ENCODE data around the gene ELOVL7.
A peak's percentile ranks its signal among the peaks of the same experiment; 100 is the strongest.
"Not testable (repeated sequence)": the region's sequence is repeated elsewhere in the genome, so short reads cannot be mapped to it uniquely, and the experiment has no call there.

Gene ELOVL7

DNA sequence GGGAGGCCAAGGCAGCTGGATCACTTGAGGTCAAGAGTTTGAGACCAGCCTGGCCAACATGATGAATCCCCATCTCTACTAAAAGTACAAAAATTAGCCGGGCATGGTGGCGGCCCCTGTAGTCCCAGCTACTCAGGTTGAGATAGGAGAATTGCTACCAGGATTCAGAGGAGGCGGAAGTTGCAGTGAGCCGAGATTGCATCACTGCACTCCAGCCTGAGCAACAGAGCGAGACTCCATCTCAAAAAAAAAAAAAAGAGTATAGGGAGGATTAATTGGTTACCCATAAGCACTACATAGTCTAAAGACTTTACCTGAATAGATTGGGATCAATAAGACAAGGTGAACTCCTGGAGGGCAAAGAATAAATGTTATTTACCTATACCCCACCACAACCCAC, 27.9 kb downstream of the ELOVL7 start:
- not testable (repeated sequence) for H3K27ac Mint-ChIP-seq, H3K36me3 Mint-ChIP-seq, H3K9me3 Mint-ChIP-seq

DNA sequence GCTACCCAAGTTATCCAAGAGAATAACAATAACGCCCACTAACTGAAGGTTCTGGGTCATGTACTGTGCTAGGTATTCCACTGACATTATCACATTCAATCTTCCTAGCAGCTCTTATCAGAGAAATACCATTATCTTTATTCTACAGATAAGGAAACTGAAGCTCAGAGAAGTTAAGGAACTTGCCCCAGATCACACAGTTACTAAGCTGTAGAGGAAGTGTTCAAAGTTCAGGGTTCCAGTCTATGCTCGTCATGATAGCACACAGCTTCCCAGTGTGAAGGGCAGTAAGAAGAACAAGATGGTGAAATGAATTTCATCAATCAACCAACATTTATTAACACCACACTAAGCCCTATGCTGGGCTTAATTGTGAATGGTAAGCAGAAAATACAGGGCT, 29.6 kb downstream of the ELOVL7 start:
- no peaks in the 10 kb centered on the region for H3K36me3 Mint-ChIP-seq
- no peak overlapping the region for H3K27ac Mint-ChIP-seq
- H3K4me1 Mint-ChIP-seq = no peaks in the 10 kb centered on the region
- no peak overlapping the region for H3K4me3 Mint-ChIP-seq
- no peak for ATAC-seq
- peaks cover 27% of the 10 kb centered on the region for H3K27me3 Mint-ChIP-seq
- H3K9me3 Mint-ChIP-seq = no peaks in the 10 kb centered on the region

More for the DNA sequence above, 27.9 kb downstream of the ELOVL7 start:
- H3K4me3 Mint-ChIP-seq, H3K4me1 Mint-ChIP-seq, ATAC-seq: not testable (repeated sequence)
- H3K27me3 Mint-ChIP-seq = peaks cover 27% of the 10 kb centered on the region

DNA sequence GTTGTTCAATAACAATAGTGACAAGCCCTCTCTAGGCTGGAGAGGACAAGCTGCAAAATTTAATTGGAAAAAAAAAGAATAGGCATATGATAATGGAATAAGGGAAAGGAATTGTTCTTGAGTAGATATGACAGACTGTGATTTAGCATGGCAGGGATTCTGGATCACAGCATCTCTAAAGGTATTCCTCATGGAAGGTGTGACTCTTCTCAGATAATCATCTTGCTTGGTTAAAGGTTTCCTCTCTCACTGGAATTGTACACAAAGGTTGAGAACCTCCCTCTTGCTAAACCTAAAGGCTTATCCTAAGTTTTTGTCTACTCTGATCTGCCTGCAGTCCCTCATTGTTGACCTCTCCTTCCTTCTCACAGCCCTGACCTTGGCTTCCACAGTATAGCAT, 31.6 kb downstream of the ELOVL7 start:
- Mint-ChIP-seq H3K36me3 (no peaks in the 10 kb centered on the region), H3K4me1 (no peaks in the 10 kb centered on the region), H3K9me3 (peaks cover under 1% of the 10 kb centered on the region), H3K27me3 (peaks cover 27% of the 10 kb centered on the region), H3K27ac (no peak overlapping the region), H3K4me3 (no peak overlapping the region)
- no peak for ATAC-seq

DNA sequence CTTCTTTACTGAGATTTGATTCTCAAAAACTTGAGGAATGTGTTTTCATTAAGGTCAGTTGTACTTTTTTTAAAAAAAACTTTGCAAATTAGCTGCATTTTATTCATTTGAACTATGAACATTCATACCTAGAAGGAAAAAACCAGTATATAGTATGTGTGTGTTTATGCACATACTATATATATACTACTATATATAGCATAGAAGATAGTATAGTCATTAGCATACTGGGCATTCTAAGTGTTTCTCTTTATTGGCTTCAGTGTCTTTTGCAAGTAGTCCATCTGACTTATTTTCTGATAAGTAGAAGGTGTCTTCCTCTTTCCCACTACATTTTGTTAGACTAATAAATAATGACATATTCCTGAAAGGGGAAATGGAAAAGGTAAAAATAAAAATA, 33.0 kb downstream of the ELOVL7 start:
- Mint-ChIP-seq H3K27me3 (peaks cover 27% of the 10 kb centered on the region), H3K4me3 (no peak overlapping the region), H3K27ac (no peak overlapping the region), H3K9me3 (peaks cover 6% of the 10 kb centered on the region), H3K36me3 (no peaks in the 10 kb centered on the region), H3K4me1 (no peaks in the 10 kb centered on the region)
- no peak for ATAC-seq

DNA sequence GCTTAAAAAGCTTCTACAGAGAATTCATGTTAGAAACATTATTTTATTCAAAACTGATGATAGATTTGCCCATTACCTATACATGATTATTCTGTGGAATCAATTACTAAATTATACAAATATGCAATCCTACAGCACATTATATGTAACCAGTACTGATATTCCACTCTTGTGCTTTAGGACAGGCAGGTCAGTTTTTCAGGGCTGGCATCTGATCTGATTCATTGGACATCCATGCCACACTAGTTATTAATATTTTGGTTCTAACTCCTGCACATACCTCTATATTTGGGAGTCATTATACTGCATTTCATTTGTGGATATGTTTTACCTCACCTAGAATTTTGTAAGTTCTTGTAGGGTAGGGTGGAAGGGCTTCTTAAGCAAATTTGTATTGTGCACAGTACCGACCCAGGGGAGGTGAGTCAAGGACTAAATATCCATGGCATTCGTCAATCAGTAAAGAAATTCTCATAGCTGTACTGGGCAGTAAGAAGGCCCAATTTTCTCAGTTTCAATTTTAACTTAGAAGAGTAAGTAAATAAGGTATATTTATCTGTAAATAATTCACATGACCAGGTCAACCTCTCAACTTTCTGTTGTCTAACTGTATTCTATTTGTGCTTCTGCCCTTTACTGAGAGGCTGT, 33.5 kb downstream of the ELOVL7 start:
- H3K9me3 Mint-ChIP-seq = peaks cover 6% of the 10 kb centered on the region
- H3K36me3 Mint-ChIP-seq = no peaks in the 10 kb centered on the region
- no peaks in the 10 kb centered on the region for H3K4me1 Mint-ChIP-seq
- peaks cover 27% of the 10 kb centered on the region for H3K27me3 Mint-ChIP-seq
- no peak overlapping the region for H3K4me3 Mint-ChIP-seq
- no peak overlapping the region for H3K27ac Mint-ChIP-seq
- no peak for ATAC-seq

DNA sequence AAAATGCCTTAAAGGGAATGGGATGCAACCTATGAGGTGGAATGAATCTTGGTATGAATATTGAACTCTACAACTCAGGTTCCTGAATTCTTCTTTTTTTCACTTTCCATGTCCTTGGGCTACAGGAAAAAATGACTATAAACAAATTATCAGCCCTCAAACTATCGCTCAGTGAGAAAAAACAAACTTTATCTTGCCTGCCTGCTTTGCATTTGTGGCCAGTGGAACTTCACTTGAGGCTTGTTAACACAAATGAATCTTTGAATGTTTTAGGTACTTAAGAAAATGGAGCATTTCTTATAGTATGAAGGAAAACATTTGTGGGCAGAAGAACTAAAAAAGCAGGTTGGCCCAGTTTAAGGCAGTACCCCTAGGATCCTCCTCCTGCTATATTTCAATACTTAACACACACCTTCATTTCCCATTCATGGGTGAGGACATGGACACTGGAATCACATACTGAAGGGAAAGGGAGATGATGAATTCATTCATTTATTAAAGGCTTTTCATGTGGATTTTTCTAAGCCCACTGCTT, 34.1 kb downstream of the ELOVL7 start:
- Mint-ChIP-seq H3K36me3 (no peaks in the 10 kb centered on the region), H3K4me1 (no peaks in the 10 kb centered on the region), H3K27ac (no peak overlapping the region), H3K4me3 (no peak overlapping the region), H3K27me3 (peaks cover 27% of the 10 kb centered on the region), H3K9me3 (peaks cover 6% of the 10 kb centered on the region)
- no peak for ATAC-seq

DNA sequence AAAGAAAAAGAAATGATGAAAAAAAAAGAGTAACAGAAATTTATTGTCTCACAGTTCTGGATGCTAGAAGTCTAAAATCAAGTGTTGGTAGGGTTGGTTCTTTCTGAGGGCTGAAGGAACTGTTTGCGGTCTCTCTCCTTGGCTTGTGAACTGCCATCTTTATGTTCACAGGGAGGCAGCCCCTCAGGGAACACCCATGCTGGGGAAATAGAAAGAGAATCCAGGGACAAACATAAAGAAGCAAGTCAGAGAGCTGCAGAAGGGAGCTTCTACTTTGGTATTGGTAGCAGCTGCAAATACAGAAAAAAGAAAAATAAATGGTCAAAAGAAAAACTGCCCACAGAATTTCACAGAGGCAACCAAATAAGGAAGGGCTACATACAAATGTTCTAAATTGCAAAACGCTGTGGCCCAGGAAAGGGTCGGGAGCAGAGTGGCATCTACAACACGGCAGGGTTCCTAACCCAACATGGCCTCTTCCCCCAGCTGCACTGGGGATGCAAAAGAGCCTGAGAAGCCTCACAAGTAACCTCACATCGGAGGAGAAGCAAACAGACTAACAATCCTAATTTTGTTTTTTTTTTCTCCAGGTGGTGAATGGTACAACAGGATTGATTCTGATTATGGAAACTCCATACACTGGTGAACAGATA, 37.4 kb downstream of the ELOVL7 start:
- no peak for ATAC-seq
- Mint-ChIP-seq H3K36me3 (no peaks in the 10 kb centered on the region), H3K27ac (no peak overlapping the region), H3K27me3 (no peaks in the 10 kb centered on the region), H3K4me1 (no peaks in the 10 kb centered on the region), H3K4me3 (no peak overlapping the region), H3K9me3 (peaks cover 6% of the 10 kb centered on the region)

DNA sequence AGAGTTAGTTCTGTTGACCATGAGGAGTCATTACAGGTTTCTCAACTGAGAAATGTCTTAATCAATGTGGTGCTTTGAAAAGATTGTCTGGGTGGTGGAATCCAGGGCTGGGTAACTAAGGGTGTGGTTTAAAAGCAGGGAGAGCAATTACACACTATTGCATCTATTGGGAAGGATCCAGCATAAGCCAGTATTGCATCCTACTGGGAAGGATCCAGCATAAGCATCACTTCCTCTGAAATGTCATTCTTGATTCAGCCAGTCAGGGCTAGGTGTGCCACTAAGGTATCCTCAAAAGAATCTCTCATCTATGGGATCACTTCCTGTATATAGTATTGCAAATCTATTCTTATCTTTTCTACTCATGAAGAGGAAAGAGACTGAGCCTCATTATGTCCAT, 38.6 kb downstream of the ELOVL7 start:
- Mint-ChIP-seq H3K9me3 (peaks cover 6% of the 10 kb centered on the region), H3K27ac (no peak overlapping the region), H3K36me3 (no peaks in the 10 kb centered on the region), H3K4me1 (no peaks in the 10 kb centered on the region), H3K27me3 (no peaks in the 10 kb centered on the region), H3K4me3 (no peak overlapping the region)
- no peak for ATAC-seq

DNA sequence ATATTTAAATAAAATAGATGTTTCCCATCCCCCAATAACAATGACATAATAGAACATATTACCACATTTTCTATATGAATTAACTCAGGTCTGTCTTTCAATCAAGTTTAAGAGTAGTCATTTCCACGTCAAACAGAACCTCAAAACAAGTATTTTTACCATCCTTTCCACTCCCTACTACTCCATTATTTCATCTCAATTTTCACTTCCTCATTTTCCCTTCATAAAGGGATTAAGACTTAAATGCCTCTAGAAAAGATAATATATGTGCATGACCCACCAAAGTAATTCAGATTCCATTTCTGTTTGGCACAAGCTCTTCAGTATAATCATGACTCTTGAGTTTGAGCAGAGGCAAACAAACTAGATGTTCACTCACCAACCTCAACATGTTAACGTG, 40.4 kb downstream of the ELOVL7 start:
- H3K27ac Mint-ChIP-seq = no peak overlapping the region
- H3K36me3 Mint-ChIP-seq = no peaks in the 10 kb centered on the region
- no peaks in the 10 kb centered on the region for H3K4me1 Mint-ChIP-seq
- no peak overlapping the region for H3K4me3 Mint-ChIP-seq
- H3K27me3 Mint-ChIP-seq = no peaks in the 10 kb centered on the region
- ATAC-seq = no peak
- peaks cover 6% of the 10 kb centered on the region for H3K9me3 Mint-ChIP-seq

DNA sequence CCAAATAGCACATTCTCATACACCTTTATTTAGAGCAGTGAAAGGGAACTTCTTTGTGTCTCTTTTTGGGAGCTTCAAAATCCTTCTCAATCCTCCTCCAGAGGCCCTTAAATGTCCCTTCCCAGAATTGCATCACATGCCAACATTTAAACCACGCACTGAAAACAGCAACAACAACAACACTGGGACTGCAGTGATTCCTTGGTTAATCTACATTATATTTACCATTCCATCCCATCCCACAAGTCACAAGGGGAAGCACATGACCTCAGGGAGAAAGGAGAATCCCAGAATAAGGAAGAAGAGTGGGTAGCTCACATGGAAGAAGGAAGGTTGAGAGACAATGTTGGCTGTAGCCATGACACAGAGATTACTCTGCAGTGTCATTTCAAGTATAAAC, 41.1 kb downstream of the ELOVL7 start:
- Mint-ChIP-seq H3K9me3 (peaks cover 6% of the 10 kb centered on the region), H3K27me3 (no peaks in the 10 kb centered on the region), H3K27ac (no peak overlapping the region), H3K36me3 (no peaks in the 10 kb centered on the region), H3K4me3 (no peak overlapping the region), H3K4me1 (no peaks in the 10 kb centered on the region)
- ATAC-seq = no peak

DNA sequence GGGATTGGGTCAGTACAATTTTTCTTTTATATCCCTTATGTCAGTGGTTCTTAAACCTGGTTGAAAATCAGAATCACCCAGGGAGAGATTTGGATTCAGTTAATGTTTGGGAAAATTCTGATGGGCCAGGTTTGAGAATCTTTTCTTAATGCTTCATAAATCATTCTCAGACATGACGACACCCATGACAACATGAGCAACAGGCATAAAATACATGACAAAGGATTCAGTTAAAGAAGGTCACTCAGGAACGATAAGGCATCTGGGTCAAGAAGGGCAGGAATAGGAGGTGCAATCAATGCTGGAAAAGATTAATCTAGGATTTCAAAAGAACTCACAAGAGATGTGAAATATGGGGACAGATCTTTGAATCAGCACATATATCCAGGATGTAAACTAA, 41.8 kb downstream of the ELOVL7 start:
- Mint-ChIP-seq H3K27ac (no peak overlapping the region), H3K9me3 (peaks cover 3% of the 10 kb centered on the region)

DNA sequence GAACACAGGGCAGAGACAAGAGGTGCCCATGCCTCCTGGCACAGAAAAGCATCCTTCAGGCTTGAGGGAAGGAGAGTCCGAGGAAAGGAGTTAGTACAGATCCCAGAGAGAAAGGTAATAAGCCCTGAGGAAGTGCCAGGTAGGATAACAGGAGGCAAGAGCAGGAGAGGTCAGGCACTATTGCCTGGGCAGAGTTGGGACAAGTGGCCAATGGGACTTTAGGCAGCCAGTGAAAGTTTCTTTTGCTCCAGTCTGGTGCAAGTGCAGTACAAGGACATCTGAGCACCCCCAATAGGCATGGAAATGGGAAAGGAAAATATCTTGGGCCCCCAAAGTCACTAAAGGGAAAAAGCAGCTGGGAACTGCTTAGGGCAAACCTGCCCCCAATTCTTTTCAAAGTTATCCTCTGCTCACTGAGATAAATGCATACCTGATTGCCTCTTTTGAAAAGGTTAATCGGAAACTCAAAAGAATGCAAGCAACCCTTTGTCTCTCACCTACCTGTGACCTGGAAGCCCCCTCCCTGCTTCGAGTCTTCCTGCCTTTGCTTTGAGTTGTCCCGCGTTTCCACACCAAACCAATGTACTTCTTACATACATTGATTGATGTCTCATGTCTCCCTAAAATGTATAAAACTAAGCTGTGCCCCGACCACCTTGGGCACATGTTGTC, 46.5 kb downstream of the ELOVL7 start:
- no peak overlapping the region for H3K27ac Mint-ChIP-seq
- H3K27me3 Mint-ChIP-seq = peaks cover 13% of the 10 kb centered on the region
- H3K4me3 Mint-ChIP-seq = no peak overlapping the region
- H3K36me3 Mint-ChIP-seq = no peaks in the 10 kb centered on the region
- no peak for ATAC-seq
- H3K4me1 Mint-ChIP-seq = no peaks in the 10 kb centered on the region
- H3K9me3 Mint-ChIP-seq = no peaks in the 10 kb centered on the region

More for the DNA sequence above, 41.8 kb downstream of the ELOVL7 start:
- no peaks in the 10 kb centered on the region for H3K36me3 Mint-ChIP-seq
- H3K27me3 Mint-ChIP-seq = no peaks in the 10 kb centered on the region
- no peaks in the 10 kb centered on the region for H3K4me1 Mint-ChIP-seq
- ATAC-seq = no peak
- no peak overlapping the region for H3K4me3 Mint-ChIP-seq

DNA sequence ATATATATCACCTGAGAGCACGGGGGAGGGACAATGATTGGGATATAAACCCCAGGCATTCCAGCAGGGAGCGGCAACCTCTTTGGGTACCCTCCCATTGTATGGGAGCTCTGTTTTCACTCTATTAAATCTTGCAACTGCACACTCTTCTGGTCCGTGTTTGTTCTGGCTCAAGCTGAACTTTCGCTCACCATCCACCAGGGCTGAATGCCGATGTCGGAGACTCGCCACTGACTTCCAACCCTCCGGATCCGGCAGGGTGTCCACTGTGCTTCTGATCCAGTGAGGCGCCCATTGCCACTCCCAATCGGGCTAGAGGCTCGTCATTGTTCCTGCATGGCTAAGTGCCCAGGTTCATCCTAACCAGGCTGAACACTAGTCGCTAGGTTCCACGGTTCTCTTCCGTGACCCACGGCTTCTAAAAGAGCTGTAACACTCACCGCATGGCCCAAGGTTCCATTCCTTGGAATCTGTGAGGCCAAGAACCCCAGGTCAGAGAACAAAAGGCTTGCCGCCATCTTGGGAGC, 48.6 kb downstream of the ELOVL7 start:
- H3K4me3 Mint-ChIP-seq, H3K9me3 Mint-ChIP-seq, H3K27ac Mint-ChIP-seq, H3K36me3 Mint-ChIP-seq, H3K4me1 Mint-ChIP-seq, ATAC-seq: not testable (repeated sequence)
- peaks cover 23% of the 10 kb centered on the region for H3K27me3 Mint-ChIP-seq

DNA sequence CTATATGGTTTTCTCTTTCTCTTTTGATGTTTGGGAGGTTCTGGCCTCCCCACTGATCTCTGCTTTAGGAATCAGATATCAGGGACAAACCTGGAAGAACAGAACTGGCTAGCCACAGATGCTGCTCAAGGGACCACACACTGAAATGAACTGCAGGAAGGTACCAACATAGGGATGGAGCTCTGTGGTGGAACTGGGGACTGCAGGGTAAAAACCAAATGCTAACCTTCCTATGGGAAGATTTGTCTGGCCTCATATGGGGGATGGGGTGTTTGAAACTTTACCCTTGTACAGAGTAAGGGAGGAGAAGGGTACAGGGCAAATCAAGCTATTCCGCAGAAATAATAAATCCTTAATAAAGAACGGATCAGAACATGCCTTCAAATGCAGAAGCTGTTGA, 49.4 kb downstream of the ELOVL7 start:
- Mint-ChIP-seq H3K4me1 (no peaks in the 10 kb centered on the region), H3K27ac (no peak overlapping the region), H3K4me3 (no peak overlapping the region), H3K27me3 (peaks cover 23% of the 10 kb centered on the region), H3K36me3 (no peaks in the 10 kb centered on the region), H3K9me3 (no peaks in the 10 kb centered on the region)
- peak; percentile 6 for ATAC-seq

DNA sequence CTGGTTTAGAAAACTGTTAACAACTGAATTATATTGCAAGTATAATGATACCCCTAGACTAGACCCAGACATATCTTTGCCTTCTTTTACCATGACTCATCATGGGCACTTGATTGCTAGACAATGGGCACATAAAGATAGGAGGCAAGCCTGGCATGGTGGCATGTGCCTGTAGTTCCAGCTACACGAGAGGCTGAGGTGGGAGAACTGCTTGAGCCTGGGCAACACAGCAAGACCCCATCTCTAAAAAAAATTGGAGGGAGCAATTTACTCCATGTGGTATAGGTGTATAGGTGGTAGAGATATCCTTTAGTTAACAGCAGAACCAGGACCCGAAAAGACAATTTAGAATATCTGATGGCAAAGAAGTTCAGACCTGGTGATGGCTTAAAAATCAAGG, 51.6 kb downstream of the ELOVL7 start:
- ATAC-seq = no peak
- no peak overlapping the region for H3K4me3 Mint-ChIP-seq
- H3K36me3 Mint-ChIP-seq = no peaks in the 10 kb centered on the region
- H3K4me1 Mint-ChIP-seq = no peaks in the 10 kb centered on the region
- H3K27ac Mint-ChIP-seq = no peak overlapping the region
- no peaks in the 10 kb centered on the region for H3K9me3 Mint-ChIP-seq
- peaks cover 23% of the 10 kb centered on the region for H3K27me3 Mint-ChIP-seq
